Fibroblast of skin of back (primary cell): ENCODE data around the gene GRIK5.

Source experiments
- DNase-seq: peaks from one replicate; pipeline ENCODE4 v3.0.0-alpha.2; 2013

GRIK5 gene

GRCh38 chr19:41951686-41952172 is 118.3 kb downstream of the GRIK5 start:
- peak; percentile 63 for DNase-seq
